ENCODE results near the gene SUOX.
A peak's percentile ranks its signal among the peaks of the same experiment; 100 is the strongest.

- TF ChIP-seq FOXA2 (IDR thresholded peaks at IDR 0.05) (no peak), SP1 (IDR thresholded peaks at IDR 0.05) (peak; percentile 78), TAF1 (conservative IDR thresholded peaks at IDR 0.05) (peak; percentile 99), JUND (IDR thresholded peaks at IDR 0.05) (peak; percentile 23 to 53), RAD21 (IDR thresholded peaks at IDR 0.05) (peak; percentile 33 to 66), EGR1 (IDR thresholded peaks at IDR 0.05; ENCODE audit: low read depth in 2 of 2) (peak in 1 of 2 donors; percentile 64), HNF4A (conservative IDR thresholded peaks at IDR 0.05) (peak; percentile 37 to 72)
- TF ChIP-seq, protein P1, sequence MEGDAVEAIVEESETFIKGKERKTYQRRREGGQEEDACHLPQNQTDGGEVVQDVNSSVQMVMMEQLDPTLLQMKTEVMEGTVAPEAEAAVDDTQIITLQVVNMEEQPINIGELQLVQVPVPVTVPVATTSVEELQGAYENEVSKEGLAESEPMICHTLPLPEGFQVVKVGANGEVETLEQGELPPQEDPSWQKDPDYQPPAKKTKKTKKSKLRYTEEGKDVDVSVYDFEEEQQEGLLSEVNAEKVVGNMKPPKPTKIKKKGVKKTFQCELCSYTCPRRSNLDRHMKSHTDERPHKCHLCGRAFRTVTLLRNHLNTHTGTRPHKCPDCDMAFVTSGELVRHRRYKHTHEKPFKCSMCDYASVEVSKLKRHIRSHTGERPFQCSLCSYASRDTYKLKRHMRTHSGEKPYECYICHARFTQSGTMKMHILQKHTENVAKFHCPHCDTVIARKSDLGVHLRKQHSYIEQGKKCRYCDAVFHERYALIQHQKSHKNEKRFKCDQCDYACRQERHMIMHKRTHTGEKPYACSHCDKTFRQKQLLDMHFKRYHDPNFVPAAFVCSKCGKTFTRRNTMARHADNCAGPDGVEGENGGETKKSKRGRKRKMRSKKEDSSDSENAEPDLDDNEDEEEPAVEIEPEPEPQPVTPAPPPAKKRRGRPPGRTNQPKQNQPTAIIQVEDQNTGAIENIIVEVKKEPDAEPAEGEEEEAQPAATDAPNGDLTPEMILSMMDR (IDR thresholded peaks at IDR 0.05; ENCODE audit: low read depth, low read length, missing input control): peak; percentile 7
- TF ChIP-seq, protein P2, sequence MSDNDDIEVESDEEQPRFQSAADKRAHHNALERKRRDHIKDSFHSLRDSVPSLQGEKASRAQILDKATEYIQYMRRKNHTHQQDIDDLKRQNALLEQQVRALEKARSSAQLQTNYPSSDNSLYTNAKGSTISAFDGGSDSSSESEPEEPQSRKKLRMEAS (IDR thresholded peaks at IDR 0.05): peak; percentile 87
These were observed 44.7 kb downstream of the SUOX start, which contains the start of gene RPS26 for GRCh38 chr12:56041552-56042429.

Data from liver (tissue), 3 donors.